Upper lobe of left lung (tissue), 6 donors: ENCODE results near the gene TMEM92. TPM values are rescaled to one million over a fixed set of nuclear protein-coding genes. Genes with fewer than 3 reads are reported as not detected.

Experiments used
- ATAC-seq, 2 donors: fragments of 200-7000 bp; cut with Tn5 transposase; one replicate each; pipeline ENCODE4 v1.9.1; 2022; ENCODE audit warnings: mild to moderate bottlenecking in 2 of 2, moderate library complexity in 2 of 2; ENCODE audit not compliant: low FRiP score in 2 of 2
- DNase-seq, 2 donors: peaks; one replicate each; pipeline ENCODE4 v3.0.0-alpha.2; 2019 to 2020
- H3K27ac ChIP-seq, 4 donors: fragments of 200-600 bp; sonication (generic); one replicate each; pipeline ENCODE4 v1.5.1; 2016 to 2019
- H3K27me3 ChIP-seq, 4 donors: fragments of 200-600 bp; sonication (generic); one replicate each; pipeline ENCODE4 v1.5.1; 2017 to 2019
- H3K36me3 ChIP-seq, 4 donors: fragments of 200-600 bp; sonication (generic); one replicate each; pipeline ENCODE4 v1.5.1; 2016 to 2019
- H3K4me1 ChIP-seq, 4 donors: fragments of 200-600 bp; sonication (generic); one replicate each; pipeline ENCODE4 v1.5.1; 2018 to 2019
- H3K4me3 ChIP-seq, 4 donors: fragments of 200-600 bp; sonication (generic); one replicate each; pipeline ENCODE4 v1.5.1; 2017 to 2019; ENCODE audit warnings: mild to moderate bottlenecking in 2 of 4, moderate library complexity in 1 of 4
- H3K9me3 ChIP-seq, 4 donors: fragments of 200-600 bp; sonication (generic); one replicate each; pipeline ENCODE4 v1.5.1; 2018 to 2019
- EP300 ChIP-seq, 4 donors: sonication (generic); formaldehyde crosslinking; IDR thresholded peaks; one replicate each; pipeline ENCODE4 v1.5.1; 2017; ENCODE audit warnings: antibody characterized with exemption in 4 of 4, control low read depth in 2 of 4
- POLR2A ChIP-seq, 4 donors: fragments of 450-650 bp; IDR thresholded peaks; one replicate each; pipeline ENCODE4 v1.5.1; 2016 to 2017; ENCODE audit warnings: antibody characterized with exemption in 4 of 4, mild to moderate bottlenecking in 2 of 4
- POLR2AphosphoS5 ChIP-seq, 2 donors: sonication (generic); formaldehyde crosslinking; IDR thresholded peaks; one replicate each; pipeline ENCODE4 v1.5.1; 2017; ENCODE audit warnings: antibody characterized with exemption in 2 of 2
- WGBS, 2 donors: methylation state at CpG; one replicate each; pipeline ENCODE4 v1.1.5; 2017 to 2018; 5-methylcytosine and 5-hydroxymethylcytosine counted together
- total RNA-seq, 6 donors: library from RNA; depleted of rRNA in 4 of 6; stranded (reverse); fragments of >200 nt in 4 of 6; gene quantifications; one replicate each; pipeline versions ENCODE4 v1.1.0 to v1.2.1, GENCODE V29; 2016 to 2021
- TF ChIP-seq, protein P1 (sequence below), 6 experiments: fragments of 450-650 bp in 4 of 6; fragments of 200-600 bp in 2 of 6; sonication (generic) in 2 of 6; IDR thresholded peaks; one replicate each; pipeline ENCODE4 v1.5.1; 2016 to 2019; ENCODE audit warnings: antibody characterized with exemption in 6 of 6
- donor health status: DM: no; HTN: no; CAD: no; lungs with moderate emphysema.
- donor health status: DM: no; HTN: yes; CAD: no; lungs with severe emphysema.

TMEM92 gene
- total RNA-seq, 6 donors from 2014 or later, result 1.3 to 15.7 (median 3.8) TPM

- no peak for DNase-seq
- Histone ChIP-seq H3K36me3 (no peaks in the 10 kb centered on the region), H3K4me1 (peaks cover 3 to 25% (median 21%) of the 10 kb centered on the region in 4 donors), H3K9me3 (no peaks in the 10 kb centered on the region), H3K27ac (no peak overlapping the region), H3K27me3 (no peaks in the 10 kb centered on the region), H3K4me3 (no peak overlapping the region)
- TF ChIP-seq, protein P1, sequence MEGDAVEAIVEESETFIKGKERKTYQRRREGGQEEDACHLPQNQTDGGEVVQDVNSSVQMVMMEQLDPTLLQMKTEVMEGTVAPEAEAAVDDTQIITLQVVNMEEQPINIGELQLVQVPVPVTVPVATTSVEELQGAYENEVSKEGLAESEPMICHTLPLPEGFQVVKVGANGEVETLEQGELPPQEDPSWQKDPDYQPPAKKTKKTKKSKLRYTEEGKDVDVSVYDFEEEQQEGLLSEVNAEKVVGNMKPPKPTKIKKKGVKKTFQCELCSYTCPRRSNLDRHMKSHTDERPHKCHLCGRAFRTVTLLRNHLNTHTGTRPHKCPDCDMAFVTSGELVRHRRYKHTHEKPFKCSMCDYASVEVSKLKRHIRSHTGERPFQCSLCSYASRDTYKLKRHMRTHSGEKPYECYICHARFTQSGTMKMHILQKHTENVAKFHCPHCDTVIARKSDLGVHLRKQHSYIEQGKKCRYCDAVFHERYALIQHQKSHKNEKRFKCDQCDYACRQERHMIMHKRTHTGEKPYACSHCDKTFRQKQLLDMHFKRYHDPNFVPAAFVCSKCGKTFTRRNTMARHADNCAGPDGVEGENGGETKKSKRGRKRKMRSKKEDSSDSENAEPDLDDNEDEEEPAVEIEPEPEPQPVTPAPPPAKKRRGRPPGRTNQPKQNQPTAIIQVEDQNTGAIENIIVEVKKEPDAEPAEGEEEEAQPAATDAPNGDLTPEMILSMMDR (IDR thresholded peaks at IDR 0.05), result no peak
- no peak for TF ChIP-seq POLR2AphosphoS5 (IDR thresholded peaks at IDR 0.05)
- TF ChIP-seq EP300 (IDR thresholded peaks at IDR 0.05), result no peak
- TF ChIP-seq POLR2A (IDR thresholded peaks at IDR 0.05), result no peak
- 87% methylated on average over 13 to 15 of the region's 15 CpGs for WGBS, 2 donors
- no peak for ATAC-seq
These were observed 13.0 kb upstream of the TMEM92 start for GRCh38 chr17:50261051-50261915.

- Histone ChIP-seq H3K36me3 (no peaks in the 10 kb centered on the region), H3K4me3 (no peak overlapping the region), H3K27ac (no peak overlapping the region), H3K27me3 (no peaks in the 10 kb centered on the region), H3K9me3 (no peaks in the 10 kb centered on the region), H3K4me1 (peaks cover 10 to 34% (median 30%) of the 10 kb centered on the region in 4 donors)
- ATAC-seq (no peak), DNase-seq (no peak)
- TF ChIP-seq, protein P1 (IDR thresholded peaks at IDR 0.05), result no peak
- TF ChIP-seq POLR2AphosphoS5 (IDR thresholded peaks at IDR 0.05), result no peak
- no peak for TF ChIP-seq POLR2A (IDR thresholded peaks at IDR 0.05)
- no peak for TF ChIP-seq EP300 (IDR thresholded peaks at IDR 0.05)
- 79 to 90% methylated on average over 12 to 14 of the region's 14 CpGs for WGBS, 2 donors
These were observed 12.1 kb upstream of the TMEM92 start for GRCh38 chr17:50262001-50262794.

- H3K4me3 ChIP-seq, result no peak overlapping the region
- no peak for DNase-seq
- H3K9me3 ChIP-seq, result no peaks in the 10 kb centered on the region
- ATAC-seq, result no peak
- no peaks in the 10 kb centered on the region for H3K27me3 ChIP-seq
- 82 to 83% methylated on average over 10 of the region's 10 CpGs for WGBS, 2 donors
- no peak overlapping the region for H3K27ac ChIP-seq
- peaks cover 13 to 36% (median 34%) of the 10 kb centered on the region in 4 donors for H3K4me1 ChIP-seq
- TF ChIP-seq, protein P1 (IDR thresholded peaks at IDR 0.05), result no peak
- TF ChIP-seq POLR2A (IDR thresholded peaks at IDR 0.05) (no peak), POLR2AphosphoS5 (IDR thresholded peaks at IDR 0.05) (no peak), EP300 (IDR thresholded peaks at IDR 0.05) (no peak)
- no peaks in the 10 kb centered on the region for H3K36me3 ChIP-seq
These were observed 10.7 kb upstream of the TMEM92 start for GRCh38 chr17:50263331-50264262.

DNA sequence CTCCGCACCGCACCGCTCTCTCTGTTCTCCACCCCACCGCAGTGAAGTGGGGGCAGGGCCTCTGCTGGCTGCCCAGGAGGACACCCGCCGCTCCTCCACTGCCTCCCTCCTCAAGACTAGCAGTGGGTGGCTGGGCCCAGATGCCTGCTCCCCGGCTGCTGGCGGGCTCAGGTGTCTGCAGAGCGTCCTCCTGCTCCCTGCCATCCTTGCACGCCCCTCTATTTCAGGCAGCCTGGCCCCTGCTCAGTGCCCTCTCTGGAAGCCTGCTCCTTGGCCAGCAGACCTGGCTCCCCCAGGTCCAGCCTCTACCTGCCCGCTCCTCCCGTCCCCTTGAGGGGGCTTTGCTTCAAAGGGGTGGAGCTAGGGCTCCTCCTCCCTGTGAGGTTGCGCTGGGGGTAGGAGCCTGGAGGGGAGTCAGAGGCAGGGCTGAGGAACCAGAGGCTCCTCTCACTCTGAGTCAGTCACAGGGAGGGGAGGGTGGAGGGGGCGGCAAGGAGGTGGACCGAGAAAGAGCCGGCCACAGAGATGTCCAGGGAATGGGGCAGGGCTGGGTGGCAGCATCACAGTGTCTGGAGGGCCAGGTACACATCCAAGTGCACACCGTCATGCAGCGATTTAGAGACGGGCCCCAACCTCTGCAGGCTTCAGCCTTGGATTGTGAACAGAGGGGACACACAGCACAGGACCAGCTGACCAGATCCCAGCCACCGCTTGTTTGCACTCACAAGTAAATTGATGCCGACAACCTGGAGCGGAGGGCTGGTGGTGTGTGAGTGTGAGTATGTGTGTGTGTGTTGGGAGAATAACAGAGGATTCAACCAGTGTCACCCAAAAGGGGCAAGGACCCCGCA is 9.8 kb upstream of the TMEM92 start:
- no peak overlapping the region for H3K4me3 ChIP-seq
- peaks cover 13 to 36% (median 34%) of the 10 kb centered on the region in 4 donors for H3K4me1 ChIP-seq
- ATAC-seq, result peak in 1 of 2 donors; percentile 22
- H3K27me3 ChIP-seq, result no peaks in the 10 kb centered on the region
- peak in 1 of 2 donors; percentile 61 for DNase-seq
- 74 to 82% methylated on average over 11 to 22 of the region's 23 CpGs for whole genome bisulfite sequencing, 2 donors
- H3K9me3 ChIP-seq, result no peaks in the 10 kb centered on the region
- TF ChIP-seq EP300 (IDR thresholded peaks at IDR 0.05) (no peak), POLR2AphosphoS5 (IDR thresholded peaks at IDR 0.05) (no peak), POLR2A (IDR thresholded peaks at IDR 0.05) (no peak)
- TF ChIP-seq, protein P1 (IDR thresholded peaks at IDR 0.05), result no peak
- H3K36me3 ChIP-seq, result no peaks in the 10 kb centered on the region
- H3K27ac ChIP-seq, result no peak overlapping the region
